Suprapubic skin (tissue), 3 donors: ENCODE data around the gene RNU6-7.

ENCODE experiments used
- CTCF ChIP-seq, 2 donors: fragments of 200-600 bp in 1 of 2; fragments of 450-650 bp in 1 of 2; sonication (generic) in 1 of 2; IDR thresholded peaks; one replicate each; pipeline ENCODE4 v1.5.1; 2016 to 2019; ENCODE audit warnings: antibody characterized with exemption in 2 of 2, mild to moderate bottlenecking in 1 of 2, moderate library complexity in 1 of 2
- EP300 ChIP-seq: sonication (generic); formaldehyde crosslinking; IDR thresholded peaks from one replicate; pipeline ENCODE4 v1.6.1; 2017; ENCODE audit warnings: antibody characterized with exemption

- no peak for TF ChIP-seq EP300
- TF ChIP-seq CTCF (IDR thresholded peaks at IDR 0.05), result no peak
These were observed 15.5 kb downstream of the RNU6-7 start for GRCh38 chr14:32217301-32217700.
